Mesendoderm (in vitro differentiated cells): ENCODE results near the gene TMEM236.

Source experiments
- DNase-seq: peaks from one replicate; pipeline ENCODE4 v3.0.0; 2013
- H2AK5ac ChIP-seq: 2 replicates; pipeline ENCODE4 v1.6.1; 2013; ENCODE audit warnings: low read length, inconsistent platforms
- H2BK120ac ChIP-seq: 2 replicates; pipeline ENCODE4 v1.6.1; 2013; ENCODE audit warnings: low read depth, mild to moderate bottlenecking, low read length, moderate library complexity, mixed read lengths
- H2BK15ac ChIP-seq: replicated peaks from 2 replicates; pipeline ENCODE4 v1.6.1; 2013; ENCODE audit warnings: low read depth, mild to moderate bottlenecking, moderate library complexity
- H2BK5ac ChIP-seq: 2 replicates; pipeline ENCODE4 v1.6.1; 2013; ENCODE audit warnings: low read length, inconsistent platforms
- H3K18ac ChIP-seq: 2 replicates; pipeline ENCODE4 v1.6.1; 2013; ENCODE audit warnings: mild to moderate bottlenecking, low read length, mixed read lengths
- H3K23ac ChIP-seq: one replicate; pipeline ENCODE4 v1.6.1; 2013; ENCODE audit warnings: low read length
- H3K27ac ChIP-seq: 2 replicates; pipeline ENCODE4 v1.5.1; 2013; ENCODE audit warnings: low read depth, mild to moderate bottlenecking, inconsistent platforms, low read length, moderate library complexity
- H3K27me3 ChIP-seq: 2 replicates; pipeline ENCODE4 v1.6.1; 2013; ENCODE audit warnings: low read length, control low read depth, mild to moderate bottlenecking, inconsistent platforms; ENCODE audit not compliant: insufficient read depth, poor library complexity
- H3K36me3 ChIP-seq: 2 replicates; pipeline ENCODE4 v1.6.1; 2013; ENCODE audit warnings: low read length, inconsistent platforms; ENCODE audit not compliant: control insufficient read depth, insufficient read depth
- H3K4ac ChIP-seq: one replicate; pipeline ENCODE4 v1.6.1; 2013; ENCODE audit warnings: low read depth, mild to moderate bottlenecking, low read length, moderate library complexity
- H3K4me1 ChIP-seq: 2 replicates; pipeline ENCODE4 v1.6.1; 2013; ENCODE audit warnings: low read depth, low read length, inconsistent platforms; ENCODE audit not compliant: control insufficient read depth
- H3K4me2 ChIP-seq: 2 replicates; pipeline ENCODE4 v1.6.1; 2013; ENCODE audit warnings: low read length
- H3K4me3 ChIP-seq: 2 replicates; pipeline ENCODE4 v1.5.1; 2013; ENCODE audit warnings: mild to moderate bottlenecking, low read length
- H3K56ac ChIP-seq: one replicate; pipeline ENCODE4 v1.6.1; 2013; ENCODE audit warnings: low read length
- H3K79me1 ChIP-seq: 2 replicates; pipeline ENCODE4 v1.6.1; 2013; ENCODE audit warnings: low read length, inconsistent platforms
- H3K79me2 ChIP-seq: 2 replicates; pipeline ENCODE4 v1.6.1; 2013; ENCODE audit warnings: mild to moderate bottlenecking, low read length; ENCODE audit not compliant: control insufficient read depth, insufficient read depth
- H3K9ac ChIP-seq: 2 replicates; pipeline ENCODE4 v1.6.1; 2013; ENCODE audit warnings: low read length, inconsistent platforms
- H4K5ac ChIP-seq: one replicate; pipeline ENCODE4 v1.6.1; 2013; ENCODE audit warnings: low read length
- H4K8ac ChIP-seq: one replicate; pipeline ENCODE4 v1.6.1; 2013; ENCODE audit warnings: low read depth, mild to moderate bottlenecking, control low read depth, low read length, moderate library complexity
- WGBS: extraction: QIAGEN DNeasy Blood & Tissue Kit; methylation state at CpG from one replicate; pipeline ENCODE4 v1.1.7; 2013; ENCODE audit warnings: low lambda C conversion rate, missing lambda C conversion rate; ENCODE audit not compliant: insufficient coverage; ENCODE audit errors: extremely low coverage; 5-methylcytosine and 5-hydroxymethylcytosine counted together

The TMEM236 gene

GRCh38 chr10:17734432-17735080 lies 17.4 kb upstream of the TMEM236 start:
- no peak for DNase-seq
- no CpG with 5 or more reads among the region's 9 CpGs for WGBS
- no peak overlapping the region for H4K8ac ChIP-seq

DNA sequence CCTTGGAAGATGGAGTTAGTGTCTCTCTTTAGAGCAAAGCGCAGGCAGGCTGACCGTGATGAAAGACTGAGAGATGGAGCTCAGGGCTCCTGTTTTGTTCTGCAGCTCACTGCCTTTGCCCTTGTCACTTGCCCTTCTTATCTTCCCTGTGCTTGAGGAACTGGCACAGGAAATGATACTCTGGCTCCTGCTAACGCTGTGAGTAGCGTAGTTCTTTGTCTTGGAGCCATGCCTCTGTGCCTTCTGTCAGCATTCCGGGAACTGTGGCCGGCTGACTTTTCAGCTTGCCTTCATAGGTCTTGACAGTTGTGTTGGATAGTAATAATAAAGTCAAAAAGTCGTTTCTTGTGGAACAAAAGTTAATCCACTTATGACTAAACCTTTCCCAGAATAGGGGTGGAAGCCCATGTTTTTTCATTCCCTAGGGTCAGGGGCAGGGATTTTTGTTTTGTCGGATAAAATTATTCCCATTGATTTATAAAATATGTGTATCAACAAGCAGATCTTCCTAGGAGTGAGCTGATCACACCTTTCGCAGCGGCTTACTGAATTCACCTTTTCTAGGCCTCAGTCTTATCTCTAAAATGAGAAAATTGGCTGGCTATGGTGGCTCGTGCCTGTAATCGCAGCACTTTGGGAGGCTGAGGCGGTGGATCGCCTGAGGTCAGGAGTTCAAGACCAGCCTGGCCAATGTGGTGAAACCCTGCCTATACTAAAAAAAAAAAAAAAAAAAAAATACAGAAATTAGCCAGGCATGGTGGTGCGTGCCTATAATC lies 16.6 kb upstream of the TMEM236 start:
- WGBS = no CpG with 5 or more reads among the region's 15 CpGs
- peak; percentile 44 for DNase-seq

More at GRCh38 chr10:17734432-17735080, 17.4 kb upstream of the TMEM236 start:
- Histone ChIP-seq H3K23ac (no peak overlapping the region), H2BK120ac (no peak overlapping the region), H3K27me3 (no peaks in the 10 kb centered on the region), H2BK15ac (no peak overlapping the region), H3K56ac (no peak overlapping the region), H3K4me3 (no peak overlapping the region), H3K9ac (no peak overlapping the region), H3K27ac (no peak overlapping the region), H4K5ac (no peak overlapping the region), H2AK5ac (no peak overlapping the region), H3K36me3 (no peaks in the 10 kb centered on the region), H3K79me2 (no peaks in the 10 kb centered on the region), H3K18ac (no peak overlapping the region), H3K4me2 (no peak overlapping the region), H3K4ac (no peak overlapping the region), H2BK5ac (no peak overlapping the region), H3K79me1 (no peaks in the 10 kb centered on the region), H3K4me1 (no peaks in the 10 kb centered on the region)

DNA sequence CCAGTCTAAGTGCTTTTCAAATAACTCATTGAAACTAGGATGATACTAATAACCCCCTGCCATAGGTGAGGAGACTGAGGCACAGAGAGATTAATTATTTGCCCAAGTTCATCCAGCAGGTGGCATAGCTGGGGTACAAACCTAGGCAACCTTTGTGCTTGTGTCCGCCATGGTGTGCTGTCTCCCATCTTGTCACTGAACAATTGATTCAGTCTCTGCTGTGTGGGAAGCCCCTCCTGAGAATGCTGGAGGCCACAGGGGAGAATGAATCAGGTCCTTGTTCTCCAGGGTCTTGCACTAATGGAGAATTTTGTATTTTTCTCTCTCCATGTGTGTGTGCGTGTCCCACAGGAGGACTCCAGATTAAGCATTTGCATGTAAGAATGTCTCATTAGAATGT lies 15.8 kb upstream of the TMEM236 start:
- Histone ChIP-seq H3K4me2 (no peak overlapping the region), H3K4me1 (no peaks in the 10 kb centered on the region), H2BK5ac (no peak overlapping the region), H3K36me3 (no peaks in the 10 kb centered on the region), H3K79me2 (no peaks in the 10 kb centered on the region), H3K79me1 (no peaks in the 10 kb centered on the region), H3K4ac (no peak overlapping the region), H4K5ac (no peak overlapping the region), H3K23ac (no peak overlapping the region), H3K9ac (no peak overlapping the region), H2AK5ac (no peak overlapping the region), H2BK120ac (no peak overlapping the region), H3K18ac (no peak overlapping the region), H3K4me3 (no peak overlapping the region), H2BK15ac (no peak overlapping the region), H3K27ac (no peak overlapping the region), H3K56ac (no peak overlapping the region), H3K27me3 (no peaks in the 10 kb centered on the region), H4K8ac (no peak overlapping the region)
- DNase-seq = peak; percentile 13
- WGBS = no CpG with 5 or more reads among the region's 2 CpGs

More for the DNA sequence above, 16.6 kb upstream of the TMEM236 start:
- Histone ChIP-seq H2AK5ac (no peak overlapping the region), H3K27me3 (no peaks in the 10 kb centered on the region), H3K18ac (no peak overlapping the region), H4K5ac (no peak overlapping the region), H3K79me1 (no peaks in the 10 kb centered on the region), H3K23ac (no peak overlapping the region), H3K56ac (no peak overlapping the region), H3K4me3 (no peak overlapping the region), H2BK120ac (no peak overlapping the region), H3K4me1 (no peaks in the 10 kb centered on the region), H3K4ac (no peak overlapping the region), H2BK5ac (no peak overlapping the region), H3K36me3 (no peaks in the 10 kb centered on the region), H3K79me2 (no peaks in the 10 kb centered on the region), H3K4me2 (no peak overlapping the region), H3K9ac (no peak overlapping the region), H2BK15ac (no peak overlapping the region), H4K8ac (no peak overlapping the region), H3K27ac (no peak overlapping the region)

- no peak overlapping the region for H2BK5ac ChIP-seq
- no peak overlapping the region for H2AK5ac ChIP-seq
- H3K18ac ChIP-seq = no peak overlapping the region
- no peak overlapping the region for H3K27ac ChIP-seq
- H3K23ac ChIP-seq = no peak overlapping the region
- no peak overlapping the region for H3K4me3 ChIP-seq
- WGBS = no CpG with 5 or more reads among the region's 12 CpGs
- no peaks in the 10 kb centered on the region for H3K36me3 ChIP-seq
- no peak overlapping the region for H3K56ac ChIP-seq
- no peak overlapping the region for H3K4ac ChIP-seq
- no peaks in the 10 kb centered on the region for H3K4me1 ChIP-seq
- peak; percentile 26 for DNase-seq
- no peak overlapping the region for H4K8ac ChIP-seq
- H2BK15ac ChIP-seq = no peak overlapping the region
- H3K4me2 ChIP-seq = no peak overlapping the region
- H4K5ac ChIP-seq = no peak overlapping the region
- no peaks in the 10 kb centered on the region for H3K27me3 ChIP-seq
- no peak overlapping the region for H2BK120ac ChIP-seq
- H3K79me1 ChIP-seq = no peaks in the 10 kb centered on the region
- H3K79me2 ChIP-seq = no peaks in the 10 kb centered on the region
- no peak overlapping the region for H3K9ac ChIP-seq
Observed at GRCh38 chr10:17737027-17737965, 14.7 kb upstream of the TMEM236 start.

DNA sequence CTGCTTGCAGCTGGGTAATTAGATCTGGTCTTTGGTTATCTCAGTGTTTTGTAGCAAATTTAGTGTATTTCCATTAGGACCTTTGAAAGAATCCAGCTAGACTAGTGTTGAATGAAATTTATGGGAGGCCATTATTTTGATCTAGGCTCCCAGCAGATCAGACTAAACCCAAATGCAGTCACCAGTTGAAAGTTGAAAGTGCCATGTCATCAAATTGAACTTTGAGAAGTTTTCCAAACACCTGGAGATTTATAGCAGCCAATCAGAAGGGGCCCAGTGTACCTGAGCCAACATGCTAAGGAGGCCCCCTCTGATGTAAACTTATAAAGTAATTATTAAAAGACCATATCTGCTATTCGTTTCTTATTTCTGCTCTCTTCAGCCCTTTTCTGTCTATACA lies 11.3 kb upstream of the TMEM236 start:
- Histone ChIP-seq H2BK120ac (no peak overlapping the region), H4K8ac (no peak overlapping the region), H4K5ac (no peak overlapping the region), H3K9ac (no peak overlapping the region), H2BK15ac (no peak overlapping the region), H3K27ac (no peak overlapping the region), H3K4me3 (no peak overlapping the region), H3K4me1 (no peaks in the 10 kb centered on the region), H2BK5ac (no peak overlapping the region), H3K23ac (no peak overlapping the region), H3K79me1 (no peaks in the 10 kb centered on the region), H3K79me2 (no peaks in the 10 kb centered on the region), H3K56ac (no peak overlapping the region), H3K27me3 (no peaks in the 10 kb centered on the region), H3K4me2 (no peak overlapping the region), H3K4ac (no peak overlapping the region), H3K36me3 (no peaks in the 10 kb centered on the region), H2AK5ac (no peak overlapping the region), H3K18ac (no peak overlapping the region)
- no peak for DNase-seq
- no CpG with 5 or more reads among the region's 1 CpG for WGBS
